RWPE2 (cell line): ENCODE results near the gene UNC45A.

Experiments used
- ATAC-seq: fragments of 200-7000 bp; cut with Tn5 transposase; 3 replicates; pipeline ENCODE4 v1.9.1; 2021; ENCODE audit warnings: low read depth
- DNase-seq: peaks from one replicate; pipeline ENCODE4 v3.0.0-alpha.2; 2020; ENCODE audit warnings: low spot score
- H3K27ac ChIP-seq: fragments of 450-650 bp; 2 replicates; pipeline ENCODE4 v1.5.1; 2017; ENCODE audit warnings: mild to moderate bottlenecking; ENCODE audit not compliant: poor library complexity, severe bottlenecking
- H3K27me3 ChIP-seq: fragments of 250-450 bp; sonication (Bioruptor Pico); 2 replicates; pipeline ENCODE4 v1.5.1; 2021; ENCODE audit warnings: mild to moderate bottlenecking, moderate library complexity; ENCODE audit not compliant: insufficient read depth, poor library complexity, severe bottlenecking
- H3K36me3 ChIP-seq: fragments of 250-450 bp; sonication (Bioruptor Pico); 2 replicates; pipeline ENCODE4 v1.5.1; 2020; ENCODE audit warnings: low read depth, mild to moderate bottlenecking, moderate library complexity
- H3K4me1 ChIP-seq: fragments of 250-450 bp; sonication (Bioruptor Pico); 2 replicates; pipeline ENCODE4 v1.5.1; 2021; ENCODE audit warnings: mild to moderate bottlenecking, moderate library complexity; ENCODE audit not compliant: insufficient read depth, poor library complexity, severe bottlenecking
- H3K4me3 ChIP-seq: fragments of 250-450 bp; sonication (Bioruptor Pico); 2 replicates; pipeline ENCODE4 v1.5.1; 2021; ENCODE audit warnings: mild to moderate bottlenecking, moderate library complexity; ENCODE audit not compliant: severe bottlenecking
- H3K9me3 ChIP-seq: fragments of 250-450 bp; sonication (Bioruptor Pico); 2 replicates; pipeline ENCODE4 v1.5.1; 2021; ENCODE audit warnings: mild to moderate bottlenecking, moderate library complexity; ENCODE audit not compliant: severe bottlenecking
- TF ChIP-seq, protein P1 (sequence below): fragments of 450-650 bp; IDR thresholded peaks from one replicate; pipeline ENCODE4 v1.5.1; 2017; ENCODE audit warnings: mild to moderate bottlenecking, moderate library complexity; ENCODE audit not compliant: poor library complexity, severe bottlenecking

Gene UNC45A

GRCh38 chr15:90994417-90995311, 59.6 kb downstream of the UNC45A start, which contains the start of gene PRC1:
Gene PRC1 (minus strand): TSS chr15:90994535. CDS start chr15:90994417, 118 bp downstream.
- Histone ChIP-seq H3K36me3 (peaks cover 38% of the 10 kb centered on the region), H3K4me3 (peak within 1 kb of the TSS; percentile 91), H3K27me3 (no peaks in the 10 kb centered on the region), H3K9me3 (no peaks in the 10 kb centered on the region), H3K4me1 (peaks cover 13% of the 10 kb centered on the region), H3K27ac (peak within 1 kb of the TSS; percentile 64)
- TF ChIP-seq, protein P1, sequence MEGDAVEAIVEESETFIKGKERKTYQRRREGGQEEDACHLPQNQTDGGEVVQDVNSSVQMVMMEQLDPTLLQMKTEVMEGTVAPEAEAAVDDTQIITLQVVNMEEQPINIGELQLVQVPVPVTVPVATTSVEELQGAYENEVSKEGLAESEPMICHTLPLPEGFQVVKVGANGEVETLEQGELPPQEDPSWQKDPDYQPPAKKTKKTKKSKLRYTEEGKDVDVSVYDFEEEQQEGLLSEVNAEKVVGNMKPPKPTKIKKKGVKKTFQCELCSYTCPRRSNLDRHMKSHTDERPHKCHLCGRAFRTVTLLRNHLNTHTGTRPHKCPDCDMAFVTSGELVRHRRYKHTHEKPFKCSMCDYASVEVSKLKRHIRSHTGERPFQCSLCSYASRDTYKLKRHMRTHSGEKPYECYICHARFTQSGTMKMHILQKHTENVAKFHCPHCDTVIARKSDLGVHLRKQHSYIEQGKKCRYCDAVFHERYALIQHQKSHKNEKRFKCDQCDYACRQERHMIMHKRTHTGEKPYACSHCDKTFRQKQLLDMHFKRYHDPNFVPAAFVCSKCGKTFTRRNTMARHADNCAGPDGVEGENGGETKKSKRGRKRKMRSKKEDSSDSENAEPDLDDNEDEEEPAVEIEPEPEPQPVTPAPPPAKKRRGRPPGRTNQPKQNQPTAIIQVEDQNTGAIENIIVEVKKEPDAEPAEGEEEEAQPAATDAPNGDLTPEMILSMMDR: no peak
- peak; percentile 100 for DNase-seq
- ATAC-seq: peak; percentile 96

- ATAC-seq: no peak
- Histone ChIP-seq H3K4me1 (no peaks in the 10 kb centered on the region), H3K9me3 (no peaks in the 10 kb centered on the region), H3K27me3 (no peaks in the 10 kb centered on the region), H3K27ac (no peak overlapping the region), H3K36me3 (peaks cover 60% of the 10 kb centered on the region), H3K4me3 (no peak overlapping the region)
- TF ChIP-seq, protein P1: no peak
- DNase-seq: no peak
Observed at GRCh38 chr15:90998737-90999136, 63.7 kb downstream of the UNC45A start.

- no peaks in the 10 kb centered on the region for H3K9me3 ChIP-seq
- peaks cover 85% of the 10 kb centered on the region for H3K36me3 ChIP-seq
- TF ChIP-seq, protein P1: no peak
- no peaks in the 10 kb centered on the region for H3K4me1 ChIP-seq
- no peak overlapping the region for H3K27ac ChIP-seq
- ATAC-seq (no peak), DNase-seq (no peak)
- no peaks in the 10 kb centered on the region for H3K27me3 ChIP-seq
- no peak overlapping the region for H3K4me3 ChIP-seq
Observed at GRCh38 chr15:91001209-91001608, 66.1 kb downstream of the UNC45A start.
